HL-60 (cell line): ENCODE measurements around the gene NPPA.

ENCODE experiments used
- DNase-seq, 2 experiments: peaks; one replicate each; pipeline ENCODE4 v3.0.0-alpha.2; 2010 to 2020; ENCODE audit warnings: low read depth in 1 of 2, low spot score in 1 of 2
- H3K27ac ChIP-seq: fragments of 250-450 bp; sonication (Bioruptor Pico); replicated peaks from 2 replicates; pipeline ENCODE4 v1.5.1; 2020; ENCODE audit warnings: mild to moderate bottlenecking, moderate library complexity
- H3K27me3 ChIP-seq: fragments of 250-450 bp; sonication (Bioruptor Pico); 2 replicates; pipeline ENCODE4 v1.5.1; 2021; ENCODE audit warnings: mild to moderate bottlenecking, moderate library complexity; ENCODE audit not compliant: insufficient read depth, poor library complexity, severe bottlenecking
- H3K4me3 ChIP-seq: replicated peaks from 2 replicates; pipeline ENCODE4 v1.5.1; 2011; ENCODE audit warnings: mild to moderate bottlenecking, control low read depth, low read length; ENCODE audit not compliant: insufficient read depth
- GABPA ChIP-seq: IDR thresholded peaks from 2 replicates; pipeline ENCODE4 v1.6.1; 2012; ENCODE audit warnings: low read depth
- POLR2AphosphoS5 ChIP-seq: IDR thresholded peaks from 2 replicates; pipeline ENCODE4 v1.6.1; 2012; ENCODE audit warnings: low read depth
- SPI1 ChIP-seq: IDR thresholded peaks from 2 replicates; pipeline ENCODE4 v1.6.1; 2012; ENCODE audit warnings: low read depth, mild to moderate bottlenecking, borderline replicate concordance
- TF ChIP-seq, protein P1 (sequence below): IDR thresholded peaks from 2 replicates; pipeline ENCODE4 v1.6.1; 2012; ENCODE audit warnings: low read depth; ENCODE audit not compliant: insufficient replicate concordance
- TF ChIP-seq, protein P2 (sequence below): IDR thresholded peaks from one replicate; pipeline ENCODE4 v1.5.1; 2011; ENCODE audit warnings: low read length, control low read depth, inconsistent platforms; ENCODE audit not compliant: insufficient read depth

Gene NPPA

DNA sequence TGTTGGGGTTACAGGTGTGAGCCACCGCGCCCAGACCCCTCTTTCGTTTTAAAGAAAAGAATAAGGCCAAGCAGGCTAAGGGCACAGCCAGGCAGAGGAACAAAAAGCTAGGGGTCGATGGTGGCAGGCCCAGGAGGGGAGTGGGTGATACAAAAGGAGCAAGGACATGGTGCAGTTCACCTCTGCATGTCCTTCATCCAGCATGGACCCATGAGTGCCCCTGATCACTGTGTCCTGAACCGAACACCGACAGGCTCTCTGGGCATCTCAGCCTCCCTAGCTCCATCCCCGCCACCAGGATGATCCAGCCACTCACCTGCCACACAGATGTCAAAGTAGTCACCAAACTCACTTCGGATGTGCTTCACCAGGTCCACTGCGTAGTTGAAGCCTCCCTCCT lies 47.7 kb downstream of the NPPA start:
- H3K4me3 ChIP-seq = no peak overlapping the region

DNA sequence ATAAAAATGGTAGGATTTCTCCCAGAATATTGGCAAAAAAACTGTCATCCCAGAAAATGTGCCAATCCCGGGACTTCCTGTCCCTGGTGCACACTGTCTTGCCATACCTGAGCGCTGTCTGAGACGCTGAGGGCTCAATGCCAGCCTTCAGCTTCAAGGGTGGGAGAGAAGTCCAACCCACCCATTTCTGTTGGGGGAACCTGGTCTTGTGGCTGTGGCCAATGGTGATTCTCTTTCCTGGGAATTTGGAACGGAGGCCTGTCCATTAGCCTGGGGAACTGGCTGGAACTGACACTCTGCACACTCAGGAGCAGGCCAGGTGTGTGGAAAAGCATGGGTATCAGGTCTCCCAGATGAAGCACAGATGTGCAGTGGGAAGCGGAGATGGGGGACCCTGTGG lies 48.5 kb downstream of the NPPA start:
- Histone ChIP-seq H3K27me3 (no peaks in the 10 kb centered on the region), H3K27ac (no peak overlapping the region), H3K4me3 (no peak overlapping the region)
- DNase-seq = no peak
- TF ChIP-seq, protein P1, sequence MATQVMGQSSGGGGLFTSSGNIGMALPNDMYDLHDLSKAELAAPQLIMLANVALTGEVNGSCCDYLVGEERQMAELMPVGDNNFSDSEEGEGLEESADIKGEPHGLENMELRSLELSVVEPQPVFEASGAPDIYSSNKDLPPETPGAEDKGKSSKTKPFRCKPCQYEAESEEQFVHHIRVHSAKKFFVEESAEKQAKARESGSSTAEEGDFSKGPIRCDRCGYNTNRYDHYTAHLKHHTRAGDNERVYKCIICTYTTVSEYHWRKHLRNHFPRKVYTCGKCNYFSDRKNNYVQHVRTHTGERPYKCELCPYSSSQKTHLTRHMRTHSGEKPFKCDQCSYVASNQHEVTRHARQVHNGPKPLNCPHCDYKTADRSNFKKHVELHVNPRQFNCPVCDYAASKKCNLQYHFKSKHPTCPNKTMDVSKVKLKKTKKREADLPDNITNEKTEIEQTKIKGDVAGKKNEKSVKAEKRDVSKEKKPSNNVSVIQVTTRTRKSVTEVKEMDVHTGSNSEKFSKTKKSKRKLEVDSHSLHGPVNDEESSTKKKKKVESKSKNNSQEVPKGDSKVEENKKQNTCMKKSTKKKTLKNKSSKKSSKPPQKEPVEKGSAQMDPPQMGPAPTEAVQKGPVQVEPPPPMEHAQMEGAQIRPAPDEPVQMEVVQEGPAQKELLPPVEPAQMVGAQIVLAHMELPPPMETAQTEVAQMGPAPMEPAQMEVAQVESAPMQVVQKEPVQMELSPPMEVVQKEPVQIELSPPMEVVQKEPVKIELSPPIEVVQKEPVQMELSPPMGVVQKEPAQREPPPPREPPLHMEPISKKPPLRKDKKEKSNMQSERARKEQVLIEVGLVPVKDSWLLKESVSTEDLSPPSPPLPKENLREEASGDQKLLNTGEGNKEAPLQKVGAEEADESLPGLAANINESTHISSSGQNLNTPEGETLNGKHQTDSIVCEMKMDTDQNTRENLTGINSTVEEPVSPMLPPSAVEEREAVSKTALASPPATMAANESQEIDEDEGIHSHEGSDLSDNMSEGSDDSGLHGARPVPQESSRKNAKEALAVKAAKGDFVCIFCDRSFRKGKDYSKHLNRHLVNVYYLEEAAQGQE = no peak
- no peak for TF ChIP-seq POLR2AphosphoS5
- TF ChIP-seq, protein P2, sequence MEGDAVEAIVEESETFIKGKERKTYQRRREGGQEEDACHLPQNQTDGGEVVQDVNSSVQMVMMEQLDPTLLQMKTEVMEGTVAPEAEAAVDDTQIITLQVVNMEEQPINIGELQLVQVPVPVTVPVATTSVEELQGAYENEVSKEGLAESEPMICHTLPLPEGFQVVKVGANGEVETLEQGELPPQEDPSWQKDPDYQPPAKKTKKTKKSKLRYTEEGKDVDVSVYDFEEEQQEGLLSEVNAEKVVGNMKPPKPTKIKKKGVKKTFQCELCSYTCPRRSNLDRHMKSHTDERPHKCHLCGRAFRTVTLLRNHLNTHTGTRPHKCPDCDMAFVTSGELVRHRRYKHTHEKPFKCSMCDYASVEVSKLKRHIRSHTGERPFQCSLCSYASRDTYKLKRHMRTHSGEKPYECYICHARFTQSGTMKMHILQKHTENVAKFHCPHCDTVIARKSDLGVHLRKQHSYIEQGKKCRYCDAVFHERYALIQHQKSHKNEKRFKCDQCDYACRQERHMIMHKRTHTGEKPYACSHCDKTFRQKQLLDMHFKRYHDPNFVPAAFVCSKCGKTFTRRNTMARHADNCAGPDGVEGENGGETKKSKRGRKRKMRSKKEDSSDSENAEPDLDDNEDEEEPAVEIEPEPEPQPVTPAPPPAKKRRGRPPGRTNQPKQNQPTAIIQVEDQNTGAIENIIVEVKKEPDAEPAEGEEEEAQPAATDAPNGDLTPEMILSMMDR = no peak
- TF ChIP-seq SPI1 = no peak
- TF ChIP-seq GABPA = no peak

More for the DNA sequence above, 47.7 kb downstream of the NPPA start:
- Histone ChIP-seq H3K27ac (no peak overlapping the region), H3K27me3 (no peaks in the 10 kb centered on the region)
- TF ChIP-seq SPI1 (no peak), POLR2AphosphoS5 (no peak), GABPA (no peak)
- TF ChIP-seq, protein P2 = no peak
- TF ChIP-seq, protein P1 = no peak
- no peak for DNase-seq

DNA sequence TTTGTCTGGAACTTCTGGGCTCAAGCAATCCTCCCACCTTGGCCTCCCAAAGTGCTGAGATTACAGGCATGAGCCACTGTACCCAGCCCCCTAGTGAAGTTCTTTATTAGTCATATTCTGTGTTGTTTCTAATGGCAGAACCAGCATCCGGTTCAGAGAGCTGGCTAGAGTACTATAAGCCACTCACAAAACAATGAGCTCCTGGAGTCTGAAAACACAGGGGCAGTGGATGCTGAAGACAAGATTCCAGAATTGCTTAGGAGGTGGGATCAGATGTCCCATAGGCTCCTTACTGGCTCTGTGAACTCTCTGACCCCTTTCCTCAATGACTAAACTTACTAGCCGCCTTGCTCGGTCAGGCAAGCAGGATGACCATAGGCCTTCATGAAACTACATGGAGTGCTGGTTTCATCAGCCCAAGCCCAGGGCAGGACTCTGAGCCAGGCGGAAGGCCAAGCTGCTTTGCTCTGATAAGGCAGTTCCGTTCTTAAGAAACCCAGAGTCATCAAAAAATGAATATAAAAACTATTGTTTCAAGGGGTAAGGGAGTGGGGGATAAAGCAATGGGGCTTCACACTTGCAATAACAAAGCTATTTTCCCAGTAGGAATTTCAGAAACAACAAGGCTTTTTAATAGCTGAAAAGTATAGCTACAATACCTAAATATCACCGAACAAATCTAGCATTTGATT lies 49.9 kb downstream of the NPPA start:
- Histone ChIP-seq H3K4me3 (no peak overlapping the region), H3K27ac (no peak overlapping the region), H3K27me3 (no peaks in the 10 kb centered on the region)
- DNase-seq = no peak
- TF ChIP-seq GABPA (no peak), SPI1 (no peak), POLR2AphosphoS5 (no peak)
- TF ChIP-seq, protein P2 = no peak
- TF ChIP-seq, protein P1 = no peak
